Parathyroid adenoma (tissue), 2 donors: Measurements from ENCODE around the gene FOXJ3.
A peak's percentile ranks its signal among the peaks of the same experiment; 100 is the strongest.

Experiments used
- H2AFZ ChIP-seq: fragments of 300-600 bp; sonication (generic); one replicate; pipeline ENCODE4 v1.7.0; 2017; ENCODE audit warnings: antibody characterized with exemption, mild to moderate bottlenecking
- H3K27ac ChIP-seq: fragments of 300-600 bp; sonication (generic); one replicate; pipeline ENCODE4 v1.7.0; 2017
- H3K27me3 ChIP-seq: fragments of 300-600 bp; sonication (generic); one replicate; pipeline ENCODE4 v1.7.0; 2017; ENCODE audit warnings: low read length; ENCODE audit not compliant: control insufficient read depth, insufficient read depth
- H3K36me3 ChIP-seq: fragments of 300-600 bp; sonication (generic); one replicate; pipeline ENCODE4 v1.7.0; 2017; ENCODE audit warnings: low read length; ENCODE audit not compliant: control insufficient read depth, insufficient read depth
- H3K4me1 ChIP-seq: fragments of 300-600 bp; sonication (generic); one replicate; pipeline ENCODE4 v1.7.0; 2017; ENCODE audit warnings: control low read depth
- H3K4me2 ChIP-seq: fragments of 300-600 bp; sonication (generic); one replicate; pipeline ENCODE4 v1.7.0; 2017; ENCODE audit warnings: low read length
- H3K4me3 ChIP-seq: fragments of 300-600 bp; sonication (generic); one replicate; pipeline ENCODE4 v1.7.0; 2017; ENCODE audit warnings: low read depth, low read length
- H3K79me2 ChIP-seq: fragments of 300-600 bp; sonication (generic); one replicate; pipeline ENCODE4 v1.7.0; 2017; ENCODE audit warnings: control low read depth
- H3K9ac ChIP-seq: fragments of 300-600 bp; sonication (generic); one replicate; pipeline ENCODE4 v1.7.0; 2017; ENCODE audit warnings: mild to moderate bottlenecking
- H3K9me3 ChIP-seq: fragments of 300-600 bp; sonication (generic); one replicate; pipeline ENCODE4 v1.7.0; 2017; ENCODE audit warnings: low read length; ENCODE audit not compliant: control insufficient read depth
- TF ChIP-seq, protein P1 (sequence below): fragments of 300-600 bp; sonication (generic); IDR thresholded peaks from one replicate; pipeline ENCODE4 v1.7.0; 2017; ENCODE audit warnings: antibody characterized with exemption, mild to moderate bottlenecking
- donor health status: primary hyperparathyroidism.

FOXJ3 gene

GRCh38 chr1:42177541-42177981, 157.5 kb downstream of the FOXJ3 start:
- no peak overlapping the region for H3K27ac ChIP-seq
- no peaks in the 10 kb centered on the region for H3K9me3 ChIP-seq
- no peak overlapping the region for H3K4me2 ChIP-seq
- H3K79me2 ChIP-seq = no peaks in the 10 kb centered on the region
- peaks cover 6% of the 10 kb centered on the region for H3K4me1 ChIP-seq
- H3K4me3 ChIP-seq = no peak overlapping the region
- TF ChIP-seq, protein P1, sequence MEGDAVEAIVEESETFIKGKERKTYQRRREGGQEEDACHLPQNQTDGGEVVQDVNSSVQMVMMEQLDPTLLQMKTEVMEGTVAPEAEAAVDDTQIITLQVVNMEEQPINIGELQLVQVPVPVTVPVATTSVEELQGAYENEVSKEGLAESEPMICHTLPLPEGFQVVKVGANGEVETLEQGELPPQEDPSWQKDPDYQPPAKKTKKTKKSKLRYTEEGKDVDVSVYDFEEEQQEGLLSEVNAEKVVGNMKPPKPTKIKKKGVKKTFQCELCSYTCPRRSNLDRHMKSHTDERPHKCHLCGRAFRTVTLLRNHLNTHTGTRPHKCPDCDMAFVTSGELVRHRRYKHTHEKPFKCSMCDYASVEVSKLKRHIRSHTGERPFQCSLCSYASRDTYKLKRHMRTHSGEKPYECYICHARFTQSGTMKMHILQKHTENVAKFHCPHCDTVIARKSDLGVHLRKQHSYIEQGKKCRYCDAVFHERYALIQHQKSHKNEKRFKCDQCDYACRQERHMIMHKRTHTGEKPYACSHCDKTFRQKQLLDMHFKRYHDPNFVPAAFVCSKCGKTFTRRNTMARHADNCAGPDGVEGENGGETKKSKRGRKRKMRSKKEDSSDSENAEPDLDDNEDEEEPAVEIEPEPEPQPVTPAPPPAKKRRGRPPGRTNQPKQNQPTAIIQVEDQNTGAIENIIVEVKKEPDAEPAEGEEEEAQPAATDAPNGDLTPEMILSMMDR = no peak
- H3K9ac ChIP-seq = no peak overlapping the region
- H2AFZ ChIP-seq = no peak overlapping the region
- no peaks in the 10 kb centered on the region for H3K27me3 ChIP-seq
- H3K36me3 ChIP-seq = no peaks in the 10 kb centered on the region

GRCh38 chr1:42176902-42177519, 158.0 kb downstream of the FOXJ3 start:
- TF ChIP-seq, protein P1 = peak; percentile 64
- no peaks in the 10 kb centered on the region for H3K36me3 ChIP-seq
- no peak overlapping the region for H3K9ac ChIP-seq
- H3K79me2 ChIP-seq = no peaks in the 10 kb centered on the region
- H3K4me2 ChIP-seq = no peak overlapping the region
- H3K4me1 ChIP-seq = peaks cover 6% of the 10 kb centered on the region
- H3K4me3 ChIP-seq = no peak overlapping the region
- H2AFZ ChIP-seq = no peak overlapping the region
- H3K9me3 ChIP-seq = no peaks in the 10 kb centered on the region
- no peak overlapping the region for H3K27ac ChIP-seq
- no peaks in the 10 kb centered on the region for H3K27me3 ChIP-seq

DNA sequence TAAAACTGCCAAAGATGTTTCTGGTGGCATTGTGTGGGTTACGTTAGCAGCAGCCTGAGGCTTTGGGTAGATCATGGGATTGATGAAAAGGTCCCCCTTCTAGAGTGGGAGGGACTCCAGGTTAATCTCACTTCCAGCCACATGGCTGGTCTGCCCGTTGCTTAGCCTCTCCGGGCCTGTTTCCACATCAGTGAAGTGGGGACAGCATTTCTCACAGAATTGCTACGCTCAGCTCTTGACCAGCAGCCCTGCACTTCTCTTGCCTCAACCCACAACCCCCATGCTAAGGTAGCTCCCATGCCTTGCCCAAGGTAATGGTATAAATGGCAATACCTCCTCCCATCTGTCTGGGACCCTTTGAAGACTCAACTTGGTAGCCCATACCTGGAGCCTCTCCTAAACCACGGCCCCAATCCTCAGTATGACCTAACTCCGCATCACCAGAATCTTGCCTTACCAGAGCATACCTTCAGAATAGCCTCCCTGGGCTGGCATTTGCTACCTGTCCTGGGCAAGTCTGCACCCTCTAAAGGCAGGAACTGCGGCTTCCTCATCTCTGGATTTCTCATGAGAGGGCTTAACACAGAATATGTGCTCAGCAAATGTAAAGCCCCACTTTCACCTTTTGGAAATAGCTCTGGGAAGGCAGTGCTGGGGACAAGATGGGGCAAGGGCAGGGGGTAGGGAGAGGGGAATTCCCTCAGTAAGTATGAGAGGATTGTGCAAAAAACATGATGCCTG, 159.6 kb downstream of the FOXJ3 start:
- no peaks in the 10 kb centered on the region for H3K9me3 ChIP-seq
- H3K4me1 ChIP-seq = peaks cover 6% of the 10 kb centered on the region

DNA sequence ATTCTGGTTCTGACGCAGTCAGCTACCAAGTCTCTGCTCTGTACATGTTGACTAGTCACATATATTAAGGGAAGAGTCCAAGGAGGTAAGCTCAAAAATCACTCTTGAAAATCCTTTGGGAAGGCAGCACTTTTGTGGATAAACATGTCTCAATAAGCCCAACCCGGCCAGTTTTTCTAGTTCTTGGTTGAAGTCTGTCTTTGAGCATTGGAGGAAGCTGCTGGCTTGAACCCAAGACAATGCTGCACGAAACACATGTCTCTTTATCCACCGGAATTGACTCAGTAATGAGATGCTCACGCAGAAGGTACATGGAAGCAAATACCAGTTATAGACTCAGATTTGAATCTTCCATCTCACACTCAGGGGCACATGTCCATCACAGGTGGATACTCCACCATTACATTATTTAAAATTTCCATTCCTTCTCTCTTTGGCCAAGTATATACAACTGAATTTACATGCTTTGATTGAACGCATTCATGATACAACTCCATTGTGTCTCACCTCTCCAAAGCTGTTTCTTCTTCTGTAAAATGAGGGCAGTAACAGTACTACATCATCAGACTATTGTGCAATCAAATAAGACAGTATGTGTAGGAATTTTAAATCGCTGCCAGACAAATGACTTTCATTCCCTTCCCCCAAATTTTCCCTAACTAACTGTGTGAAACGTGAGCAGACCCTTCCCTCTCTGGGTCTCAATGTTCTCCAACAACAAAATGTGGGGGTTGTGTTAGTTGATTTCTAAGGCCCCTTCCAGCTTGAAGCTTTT, 160.9 kb downstream of the FOXJ3 start:
- Histone ChIP-seq H2AFZ (no peak overlapping the region), H3K9me3 (no peaks in the 10 kb centered on the region), H3K9ac (no peak overlapping the region), H3K36me3 (no peaks in the 10 kb centered on the region), H3K4me1 (peaks cover 6% of the 10 kb centered on the region), H3K4me3 (no peak overlapping the region), H3K79me2 (no peaks in the 10 kb centered on the region), H3K27me3 (no peaks in the 10 kb centered on the region), H3K4me2 (no peak overlapping the region), H3K27ac (no peak overlapping the region)
- TF ChIP-seq, protein P1 = no peak

More for the DNA sequence above, 159.6 kb downstream of the FOXJ3 start:
- H3K4me2 ChIP-seq = no peak overlapping the region
- no peaks in the 10 kb centered on the region for H3K36me3 ChIP-seq
- TF ChIP-seq, protein P1 = no peak
- no peak overlapping the region for H3K4me3 ChIP-seq
- no peaks in the 10 kb centered on the region for H3K79me2 ChIP-seq
- no peak overlapping the region for H2AFZ ChIP-seq
- H3K27me3 ChIP-seq = no peaks in the 10 kb centered on the region
- no peak overlapping the region for H3K9ac ChIP-seq
- H3K27ac ChIP-seq = no peak overlapping the region
